Gastrocnemius medialis (tissue), 4 donors: ENCODE data around the gene ZNF362. TPM values are rescaled to one million over a fixed set of nuclear protein-coding genes. Genes with fewer than 3 reads are reported as not detected.

Experiments
- ATAC-seq, 2 donors: fragments of 150-250 bp; one replicate each; pipeline ENCODE4 v1.9.1; 2016
- DNase-seq, 2 donors: peaks; one replicate each; pipeline ENCODE4 v3.0.0-alpha.2; 2019
- H3K27ac ChIP-seq, 4 donors: fragments of 200-600 bp; sonication (generic); 1 replicate in 1 of 4; 2 replicates in 3 of 4; pipeline ENCODE4 v1.5.1; 2016 to 2018; ENCODE audit warnings: mild to moderate bottlenecking in 2 of 4, moderate library complexity in 1 of 4
- H3K27me3 ChIP-seq, 3 donors: fragments of 200-600 bp; sonication (generic) in 2 of 3; 1 replicate in 1 of 3; 2 replicates in 2 of 3; pipeline versions ENCODE4 v1.5.1 to v1.6.0; 2016 to 2019; ENCODE audit warnings: mild to moderate bottlenecking in 1 of 3, moderate library complexity in 1 of 3
- H3K36me3 ChIP-seq, 2 donors: fragments of 200-600 bp; sonication (generic) in 1 of 2; one replicate each; pipeline ENCODE4 v1.5.1; 2017 to 2018
- H3K4me1 ChIP-seq, 2 donors: fragments of 200-600 bp; sonication (generic) in 1 of 2; one replicate each; pipeline ENCODE4 v1.5.1; 2016 to 2017; ENCODE audit warnings: mild to moderate bottlenecking in 2 of 2
- H3K4me3 ChIP-seq, 4 donors: fragments of 200-600 bp; sonication (generic) in 3 of 4; 1 replicate in 1 of 4; 2 replicates in 3 of 4; pipeline ENCODE4 v1.5.1; 2016 to 2019; ENCODE audit warnings: mild to moderate bottlenecking in 2 of 4
- H3K9me3 ChIP-seq, 3 donors: fragments of 200-600 bp; sonication (generic) in 2 of 3; 1 replicate in 1 of 3; 2 replicates in 2 of 3; pipeline ENCODE4 v1.5.1; 2016 to 2019
- POLR2A ChIP-seq, 2 donors: fragments of 450-650 bp; IDR thresholded peaks; one replicate each; pipeline ENCODE4 v1.6.1; 2017; ENCODE audit warnings: antibody characterized with exemption in 2 of 2, mild to moderate bottlenecking in 2 of 2, moderate library complexity in 2 of 2
- in situ Hi-C, 4 donors: fragments of 200-750 bp; cut with MboI; loops; one replicate each; pipeline versions ENCODE4 v1.15.0 to v1.8.0; 2017; ENCODE audit warnings: low sequenced_read_pairs in 4 of 4
- intact Hi-C: fragments of 100-400 bp; cut with DNase I; formaldehyde crosslinking; loops from one replicate; pipeline ENCODE4 v1.15.1; 2023; ENCODE audit warnings: low total_unique reads
- total RNA-seq, 4 donors: library from RNA; depleted of rRNA; stranded (reverse); fragments of >200 nt; gene quantifications; one replicate each; pipeline versions ENCODE4 v1.1.0 to v1.2.3, GENCODE V29; 2016
- TF ChIP-seq, protein P1 (sequence below), 5 experiments: fragments of 450-650 bp in 3 of 5; fragments of 200-600 bp in 2 of 5; sonication (generic) in 2 of 5; IDR thresholded peaks in 4 of 5; conservative IDR thresholded peaks in 1 of 5; 1 replicate in 4 of 5; 2 replicates in 1 of 5; pipeline ENCODE4 v1.5.1; 2016 to 2019; ENCODE audit warnings: antibody characterized with exemption in 5 of 5, mild to moderate bottlenecking in 3 of 5, moderate library complexity in 3 of 5

Gene ZNF362
- total RNA-seq, 4 donors from 2014 or later = 6.4 to 19.2 (median 17.7) TPM

DNA sequence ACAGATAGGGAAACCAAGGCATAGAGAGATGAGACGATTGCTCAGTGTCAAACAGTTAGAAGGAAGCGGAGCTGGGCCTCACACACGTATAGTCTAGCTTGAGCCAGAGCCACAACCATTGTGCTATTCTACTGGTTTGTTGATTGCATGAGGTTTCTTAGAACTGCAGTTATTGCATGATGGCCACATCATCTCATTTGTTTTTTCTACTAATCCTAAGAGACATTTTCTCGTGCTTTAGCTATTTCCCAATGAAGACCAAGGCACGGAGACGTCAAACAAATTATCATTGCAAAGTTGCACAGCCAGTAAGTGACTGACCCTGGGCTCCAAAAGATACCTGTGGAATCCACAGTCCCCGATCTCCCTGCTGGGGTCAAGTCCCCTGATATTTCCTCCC, 25.1 kb upstream of the ZNF362 start:
- Histone ChIP-seq H3K9me3 (no peaks in the 10 kb centered on the region), H3K27me3 (no peaks in the 10 kb centered on the region), H3K4me1 (peaks cover 0 to 6% of the 10 kb centered on the region in 2 donors), H3K36me3 (no peaks in the 10 kb centered on the region), H3K4me3 (no peak overlapping the region), H3K27ac (no peak overlapping the region)
- intact Hi-C loops (no loop called here), in situ Hi-C loops (no loop called here)
- TF ChIP-seq, protein P1, sequence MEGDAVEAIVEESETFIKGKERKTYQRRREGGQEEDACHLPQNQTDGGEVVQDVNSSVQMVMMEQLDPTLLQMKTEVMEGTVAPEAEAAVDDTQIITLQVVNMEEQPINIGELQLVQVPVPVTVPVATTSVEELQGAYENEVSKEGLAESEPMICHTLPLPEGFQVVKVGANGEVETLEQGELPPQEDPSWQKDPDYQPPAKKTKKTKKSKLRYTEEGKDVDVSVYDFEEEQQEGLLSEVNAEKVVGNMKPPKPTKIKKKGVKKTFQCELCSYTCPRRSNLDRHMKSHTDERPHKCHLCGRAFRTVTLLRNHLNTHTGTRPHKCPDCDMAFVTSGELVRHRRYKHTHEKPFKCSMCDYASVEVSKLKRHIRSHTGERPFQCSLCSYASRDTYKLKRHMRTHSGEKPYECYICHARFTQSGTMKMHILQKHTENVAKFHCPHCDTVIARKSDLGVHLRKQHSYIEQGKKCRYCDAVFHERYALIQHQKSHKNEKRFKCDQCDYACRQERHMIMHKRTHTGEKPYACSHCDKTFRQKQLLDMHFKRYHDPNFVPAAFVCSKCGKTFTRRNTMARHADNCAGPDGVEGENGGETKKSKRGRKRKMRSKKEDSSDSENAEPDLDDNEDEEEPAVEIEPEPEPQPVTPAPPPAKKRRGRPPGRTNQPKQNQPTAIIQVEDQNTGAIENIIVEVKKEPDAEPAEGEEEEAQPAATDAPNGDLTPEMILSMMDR (IDR thresholded peaks at IDR 0.05 in 4 of 5, conservative IDR thresholded peaks at IDR 0.05 in 1 of 5) = no peak
- no peak for TF ChIP-seq POLR2A (IDR thresholded peaks at IDR 0.05)
- ATAC-seq (no peak), DNase-seq (no peak)

GRCh38 chr1:33232716-33233115, 23.6 kb upstream of the ZNF362 start:
- intact Hi-C loops = no loop called here
- in situ Hi-C loops = no loop called here
- TF ChIP-seq POLR2A (IDR thresholded peaks at IDR 0.05) = no peak
- TF ChIP-seq, protein P1 (IDR thresholded peaks at IDR 0.05 in 4 of 5, conservative IDR thresholded peaks at IDR 0.05 in 1 of 5) = no peak
- no peak for DNase-seq
- no peaks in the 10 kb centered on the region for H3K27me3 ChIP-seq
- H3K27ac ChIP-seq = no peak overlapping the region
- no peaks in the 10 kb centered on the region for H3K9me3 ChIP-seq
- ATAC-seq = no peak
- H3K36me3 ChIP-seq = no peaks in the 10 kb centered on the region
- no peak overlapping the region for H3K4me3 ChIP-seq
- H3K4me1 ChIP-seq = peaks cover 0 to 6% of the 10 kb centered on the region in 2 donors

- intact Hi-C loops = no loop called here
- ATAC-seq (no peak), DNase-seq (no peak)
- Histone ChIP-seq H3K4me1 (peaks cover 0 to 2% of the 10 kb centered on the region in 2 donors), H3K27ac (peak overlapping the region in 1 of 4 donors; percentile 15), H3K36me3 (no peaks in the 10 kb centered on the region), H3K27me3 (no peaks in the 10 kb centered on the region), H3K9me3 (no peaks in the 10 kb centered on the region), H3K4me3 (no peak overlapping the region)
- in situ Hi-C loops = no loop called here
- TF ChIP-seq POLR2A (IDR thresholded peaks at IDR 0.05) = no peak
- TF ChIP-seq, protein P1 (IDR thresholded peaks at IDR 0.05 in 4 of 5, conservative IDR thresholded peaks at IDR 0.05 in 1 of 5) = no peak
These were observed 22.2 kb upstream of the ZNF362 start for GRCh38 chr1:33234131-33234530.

GRCh38 chr1:33234588-33234990, 21.7 kb upstream of the ZNF362 start:
- no peaks in the 10 kb centered on the region for H3K27me3 ChIP-seq
- H3K36me3 ChIP-seq = no peaks in the 10 kb centered on the region
- in situ Hi-C loops = no loop called here
- peak overlapping the region in 1 of 4 donors; percentile 15 for H3K27ac ChIP-seq
- H3K9me3 ChIP-seq = no peaks in the 10 kb centered on the region
- DNase-seq (no peak), ATAC-seq (no peak)
- intact Hi-C loops = no loop called here
- H3K4me3 ChIP-seq = no peak overlapping the region
- TF ChIP-seq POLR2A (IDR thresholded peaks at IDR 0.05) = no peak
- TF ChIP-seq, protein P1 (IDR thresholded peaks at IDR 0.05 in 4 of 5, conservative IDR thresholded peaks at IDR 0.05 in 1 of 5) = no peak
- H3K4me1 ChIP-seq = no peaks in the 10 kb centered on the region

DNA sequence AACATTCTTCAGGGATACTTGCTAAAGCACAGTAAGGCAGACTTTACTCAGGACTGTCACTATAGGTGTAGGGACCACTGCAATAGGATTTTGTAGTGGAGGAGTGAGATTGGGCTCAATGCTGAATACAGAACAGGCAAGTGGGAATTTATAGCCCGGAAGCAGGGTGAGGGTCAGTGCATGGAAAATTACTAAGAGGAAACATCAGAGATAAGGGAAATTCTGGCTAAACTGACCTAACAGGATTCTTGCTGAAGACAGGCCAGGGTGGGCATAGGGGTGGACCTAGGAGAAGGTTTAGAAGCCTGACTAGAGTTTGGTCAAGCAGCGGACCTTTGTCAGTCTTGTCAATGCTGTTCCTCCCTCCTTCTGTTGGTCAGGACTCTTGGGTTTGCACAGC, 20.8 kb upstream of the ZNF362 start:
- DNase-seq = no peak
- Histone ChIP-seq H3K4me3 (no peak overlapping the region), H3K27me3 (no peaks in the 10 kb centered on the region), H3K36me3 (no peaks in the 10 kb centered on the region), H3K9me3 (no peaks in the 10 kb centered on the region), H3K4me1 (no peaks in the 10 kb centered on the region), H3K27ac (no peak overlapping the region)
- ATAC-seq = no peak
- TF ChIP-seq, protein P1 (IDR thresholded peaks at IDR 0.05 in 4 of 5, conservative IDR thresholded peaks at IDR 0.05 in 1 of 5) = no peak
- TF ChIP-seq POLR2A (IDR thresholded peaks at IDR 0.05) = no peak
- in situ Hi-C loops (no loop called here), intact Hi-C loops (no loop called here)
